GM19238 (cell line): ENCODE results near the gene CARD19.

Source experiments
- DNase-seq: peaks from one replicate; pipeline ENCODE4 v3.0.0; 2011; ENCODE audit warnings: low spot score; ENCODE audit not compliant: insufficient read length

The CARD19 gene

GRCh38 chr9:93086447-93087224 lies 9.4 kb upstream of the CARD19 start:
- DNase-seq: no peak

- DNase-seq: no peak
These were observed 7.9 kb upstream of the CARD19 start for GRCh38 chr9:93087971-93088655.

- DNase-seq: no peak
These were observed 7.4 kb upstream of the CARD19 start for GRCh38 chr9:93088656-93089015.

GRCh38 chr9:93089024-93089423 lies 7.0 kb upstream of the CARD19 start:
- no peak for DNase-seq

- DNase-seq: no peak
These were observed 6.5 kb upstream of the CARD19 start for GRCh38 chr9:93089481-93089991.

GRCh38 chr9:93090091-93090655 lies 5.8 kb upstream of the CARD19 start:
- no peak for DNase-seq

- no peak for DNase-seq
These were observed 5.0 kb upstream of the CARD19 start for GRCh38 chr9:93091056-93091452.

GRCh38 chr9:93091453-93092081 lies 4.5 kb upstream of the CARD19 start:
- DNase-seq: no peak

- no peak for DNase-seq
These were observed 3.6 kb upstream of the CARD19 start for GRCh38 chr9:93092251-93092991.

- DNase-seq: no peak
These were observed 2.7 kb upstream of the CARD19 start for GRCh38 chr9:93093127-93093876.

GRCh38 chr9:93093877-93094657 lies 1.9 kb upstream of the CARD19 start:
- no peak for DNase-seq

GRCh38 chr9:93094658-93095204 lies 1.3 kb upstream of the CARD19 start:
- DNase-seq: peak; percentile 51

- peak; percentile 92 for DNase-seq
These were observed 549 bp upstream of the CARD19 start for GRCh38 chr9:93095205-93096130.

- no peak for DNase-seq
These were observed 880 bp downstream of the CARD19 start for GRCh38 chr9:93096811-93097382.

- no peak for DNase-seq
These were observed 1.6 kb downstream of the CARD19 start for GRCh38 chr9:93097511-93098201.

GRCh38 chr9:93098236-93098946 lies 2.4 kb downstream of the CARD19 start:
- no peak for DNase-seq
